ENCODE results near the gene MCU.
"Not testable (repeated sequence)": the region's sequence is repeated elsewhere in the genome, so short reads cannot be mapped to it uniquely, and the experiment has no call there.

MCU gene

DNA sequence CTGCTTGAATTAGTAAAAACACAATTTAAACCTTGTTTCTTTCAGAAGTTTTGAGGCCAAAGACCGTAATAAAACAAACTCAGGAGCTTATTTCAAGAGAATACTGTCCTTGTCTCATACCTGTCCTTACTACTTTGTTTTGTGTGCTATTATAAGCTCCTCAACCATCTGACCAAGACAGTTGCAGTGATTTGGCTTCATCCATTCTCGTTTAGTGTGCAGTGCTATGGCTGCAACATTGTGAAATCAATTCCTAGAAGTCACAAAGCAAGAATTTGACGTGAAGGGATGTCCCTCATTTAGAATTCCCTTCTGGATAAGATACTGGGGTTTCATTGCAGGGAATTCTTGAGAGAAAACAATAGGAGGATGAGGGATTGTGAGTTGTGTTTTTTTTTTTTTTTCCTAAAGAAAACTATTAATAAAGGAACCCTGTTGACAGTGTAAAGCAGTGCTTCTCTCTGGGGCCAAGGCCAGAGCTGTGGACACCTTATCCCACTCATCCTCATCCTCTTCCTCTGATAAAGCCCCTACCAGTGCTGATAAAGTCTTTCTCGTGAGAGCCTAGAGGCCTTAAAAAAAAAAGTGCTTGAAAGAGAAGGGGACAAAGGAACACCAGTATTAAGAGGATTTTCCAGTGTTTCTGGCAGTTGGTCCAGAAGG lies 201.3 kb downstream of the MCU start, which contains the start of gene OIT3:
TSS of gene OIT3 (plus strand) at position 604 of the 663 bp plus-strand sequence. CDS start 60 bp downstream, outside the sequence.
- no peak for DNase-seq (ENCODE audit: low read depth in 1 of 2, low spot score in 1 of 2)

DNA sequence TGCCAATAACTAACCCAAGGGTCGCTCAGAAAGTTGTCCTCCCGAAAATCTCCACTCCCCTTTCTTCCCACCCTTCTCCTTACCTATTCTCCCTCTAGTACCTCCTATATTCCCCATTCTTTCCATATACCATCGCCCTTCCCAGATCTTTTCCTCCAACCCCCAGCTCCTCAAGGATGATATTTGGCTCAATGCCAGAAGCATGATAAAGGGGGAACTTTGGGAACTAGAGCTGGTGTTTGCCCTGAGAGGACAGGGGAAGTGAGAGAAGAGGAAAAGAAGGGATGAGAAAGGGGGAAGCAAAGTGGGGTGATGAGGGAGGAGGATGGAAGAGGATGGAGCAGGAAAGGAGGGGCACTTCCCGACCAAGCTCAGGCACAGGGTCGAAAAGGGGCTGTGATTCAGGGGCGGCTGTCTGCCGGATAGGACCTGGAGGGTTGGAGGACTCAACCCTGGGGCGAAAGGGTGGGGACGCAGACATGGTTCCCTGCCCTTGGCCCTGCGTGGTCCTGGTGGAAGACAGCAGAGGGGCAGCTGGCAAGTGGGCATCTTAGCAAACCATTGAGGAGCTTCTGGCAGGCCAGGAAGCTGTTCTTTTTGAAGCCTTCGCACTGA lies 203.4 kb downstream of the MCU start:
- no peak for DNase-seq (ENCODE audit: low read depth in 1 of 2, low spot score in 1 of 2)

DNA sequence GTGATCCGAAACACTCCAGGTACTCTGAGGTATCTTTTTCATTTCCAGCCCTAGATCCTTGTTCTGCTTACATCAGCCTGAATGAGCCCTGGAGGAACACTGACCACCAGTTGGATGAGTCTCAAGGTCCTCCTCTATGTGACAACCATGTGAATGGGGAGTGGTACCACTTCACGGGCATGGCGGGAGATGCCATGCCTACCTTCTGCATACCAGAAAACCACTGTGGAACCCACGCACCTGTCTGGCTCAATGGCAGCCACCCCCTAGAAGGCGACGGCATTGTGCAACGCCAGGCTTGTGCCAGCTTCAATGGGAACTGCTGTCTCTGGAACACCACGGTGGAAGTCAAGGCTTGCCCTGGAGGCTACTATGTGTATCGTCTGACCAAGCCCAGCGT lies 206.7 kb downstream of the MCU start:
- no peak for DNase-seq (ENCODE audit: low read depth in 1 of 2, low spot score in 1 of 2)

DNA sequence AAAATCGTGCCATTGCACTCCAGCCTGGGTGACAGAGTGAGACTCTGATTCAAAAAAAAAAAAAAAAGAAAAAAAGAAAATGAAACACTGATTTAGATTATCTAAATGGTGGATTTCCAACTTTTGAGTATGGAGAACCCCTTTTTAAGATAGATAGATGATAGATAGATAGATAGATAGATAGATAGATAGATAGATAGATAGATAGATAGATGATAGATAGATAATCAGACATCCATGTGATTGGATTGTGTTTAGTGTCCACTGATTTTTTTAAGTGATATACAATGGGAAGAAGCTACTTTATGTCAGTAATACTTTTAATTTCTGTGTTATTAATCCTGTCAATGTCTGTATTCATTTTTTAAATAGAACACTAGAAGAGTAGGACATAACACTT lies 207.6 kb downstream of the MCU start:
- DNase-seq (ENCODE audit: low read depth in 1 of 2, low spot score in 1 of 2) = no peak

DNA sequence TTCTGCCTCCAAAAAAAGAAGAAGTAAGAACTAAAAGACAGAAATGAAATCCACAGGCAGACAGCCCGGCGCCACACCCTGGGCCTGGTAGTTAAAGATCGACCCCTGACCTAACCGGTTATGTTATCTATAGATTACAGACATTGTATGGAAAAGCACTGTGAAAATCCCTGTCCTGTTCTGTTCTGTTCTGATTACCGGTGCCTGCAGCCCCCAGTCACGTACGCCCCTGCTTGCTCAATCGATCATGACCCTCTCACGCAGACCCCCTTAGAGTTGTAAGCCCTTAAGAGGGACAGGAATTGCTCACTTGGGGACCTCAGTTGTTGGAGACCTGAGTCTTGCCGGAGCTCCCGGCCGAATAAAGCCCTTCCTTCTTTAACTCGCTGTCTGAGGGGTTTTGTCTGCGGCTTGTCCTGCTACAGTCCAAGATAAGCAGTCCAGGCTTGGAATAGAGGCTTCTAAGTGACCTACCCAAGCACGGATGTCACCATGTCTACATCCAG lies 212.1 kb downstream of the MCU start:
- not testable (repeated sequence) for DNase-seq (ENCODE audit: low read depth in 1 of 2, low spot score in 1 of 2)

- no peak for DNase-seq (ENCODE audit: low read depth in 1 of 2, low spot score in 1 of 2)
Measured at GRCh38 chr10:72904806-72905205, 212.9 kb downstream of the MCU start.

- no peak for DNase-seq (ENCODE audit: low read depth in 1 of 2, low spot score in 1 of 2)
Measured at GRCh38 chr10:72906446-72906845, 214.5 kb downstream of the MCU start.

DNA sequence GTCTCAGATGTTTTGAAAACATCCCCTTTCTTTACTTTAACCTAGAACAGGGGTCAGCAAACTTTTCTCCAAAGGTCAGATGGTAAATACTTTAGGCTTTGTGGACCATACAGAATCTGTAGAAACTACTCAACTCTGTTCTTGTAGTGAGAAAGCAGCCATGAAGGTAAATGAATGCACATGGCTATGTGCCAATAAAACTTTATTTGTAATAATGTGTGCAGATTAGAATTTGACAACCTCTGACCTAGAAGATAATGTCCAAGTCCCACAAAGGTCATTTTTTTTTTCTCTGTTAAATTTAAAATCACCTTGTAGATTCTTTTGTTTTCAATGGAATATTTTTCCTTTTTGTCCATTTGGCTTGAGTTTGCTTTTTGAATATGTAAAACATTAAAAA lies 218.8 kb downstream of the MCU start:
- DNase-seq (ENCODE audit: low read depth in 1 of 2, low spot score in 1 of 2) = no peak

GRCh38 chr10:72911758-72912157 lies 219.8 kb downstream of the MCU start:
- no peak for DNase-seq (ENCODE audit: low read depth in 1 of 2, low spot score in 1 of 2)

- no peak for DNase-seq (ENCODE audit: low read depth in 1 of 2, low spot score in 1 of 2)
Measured at GRCh38 chr10:72912736-72913135, 220.8 kb downstream of the MCU start.

- DNase-seq (ENCODE audit: low read depth in 1 of 2, low spot score in 1 of 2) = no peak
Measured at GRCh38 chr10:72913287-72913686, 221.3 kb downstream of the MCU start.

GRCh38 chr10:72917201-72917600 lies 225.3 kb downstream of the MCU start:
- not testable (repeated sequence) for DNase-seq (ENCODE audit: low read depth in 1 of 2, low spot score in 1 of 2)

DNA sequence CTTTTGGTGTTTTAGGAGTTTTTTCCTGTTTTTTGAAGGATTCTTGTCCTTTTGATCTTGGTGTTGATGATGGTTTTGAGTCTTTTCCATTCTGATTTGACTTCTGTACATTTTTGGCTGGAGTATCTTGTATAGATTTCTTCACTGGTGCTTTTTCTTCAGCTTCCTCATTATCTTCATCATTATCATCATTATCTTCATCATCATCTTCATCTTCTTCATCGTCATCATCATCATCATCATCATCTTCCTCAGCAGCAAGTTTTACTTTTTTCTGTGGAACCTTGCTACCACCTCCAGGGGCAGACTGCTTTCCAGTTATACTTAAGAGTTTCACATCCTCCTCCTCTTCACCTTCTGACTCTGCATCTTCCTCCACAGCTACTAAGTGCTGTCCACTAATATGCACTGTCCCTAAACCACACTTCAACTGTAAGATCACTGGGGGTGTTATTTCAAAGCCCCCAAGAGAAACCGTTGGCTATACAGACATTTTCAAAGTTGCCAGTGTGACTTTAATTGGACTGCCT lies 225.9 kb downstream of the MCU start:
- not testable (repeated sequence) for DNase-seq (ENCODE audit: low read depth in 1 of 2, low spot score in 1 of 2)

DNA sequence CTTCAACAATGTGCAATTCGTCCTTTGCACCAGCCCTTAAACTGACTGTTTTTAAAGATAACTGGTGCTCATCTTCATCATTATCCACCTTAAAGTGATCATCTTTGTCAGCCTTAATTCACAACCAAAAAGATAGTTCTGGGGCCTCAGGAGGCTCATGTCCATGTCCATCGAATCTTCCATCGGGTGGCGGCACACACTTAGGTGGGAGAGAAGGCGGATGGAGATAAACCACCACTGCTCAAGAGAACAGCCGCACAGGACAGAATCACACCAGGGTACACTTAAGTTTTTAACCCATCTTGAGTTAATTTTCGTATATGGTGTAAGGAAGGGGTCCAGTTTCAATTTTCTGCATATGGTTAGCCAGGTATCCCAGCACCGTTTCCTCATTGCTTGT lies 226.4 kb downstream of the MCU start:
- DNase-seq (ENCODE audit: low read depth in 1 of 2, low spot score in 1 of 2) = no peak

GRCh38 chr10:72921147-72921683 lies 229.3 kb downstream of the MCU start:
- DNase-seq (ENCODE audit: low read depth in 1 of 2, low spot score in 1 of 2) = not testable (repeated sequence)

- DNase-seq (ENCODE audit: low read depth in 1 of 2, low spot score in 1 of 2) = no peak
Measured at GRCh38 chr10:72924351-72924750, 232.4 kb downstream of the MCU start.

DNA sequence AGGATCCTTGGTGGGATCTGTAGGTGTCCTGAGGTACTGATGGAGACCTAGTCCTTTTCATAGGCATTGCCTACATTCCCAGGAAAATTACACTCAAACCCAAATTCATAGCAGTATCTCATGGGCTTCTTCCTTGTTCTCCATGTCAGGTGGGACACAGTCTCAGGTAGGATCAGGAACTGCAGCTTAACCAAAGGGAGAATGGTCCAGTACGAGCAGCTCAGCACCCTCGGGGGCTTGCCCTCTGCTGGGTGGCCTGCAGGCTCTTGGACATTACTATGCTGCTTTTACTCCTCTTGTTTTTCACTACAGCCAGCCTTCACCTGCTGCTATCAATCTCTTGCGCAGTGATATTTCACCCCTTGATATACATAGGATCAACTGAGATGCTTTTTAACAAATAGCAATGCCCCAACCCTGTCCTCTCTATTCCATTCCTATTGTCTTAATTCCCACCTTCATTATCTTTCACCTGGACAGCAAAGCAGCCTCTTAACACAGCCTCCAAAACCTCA lies 234.1 kb downstream of the MCU start:
- DNase-seq (ENCODE audit: low read depth in 1 of 2, low spot score in 1 of 2) = no peak

DNA sequence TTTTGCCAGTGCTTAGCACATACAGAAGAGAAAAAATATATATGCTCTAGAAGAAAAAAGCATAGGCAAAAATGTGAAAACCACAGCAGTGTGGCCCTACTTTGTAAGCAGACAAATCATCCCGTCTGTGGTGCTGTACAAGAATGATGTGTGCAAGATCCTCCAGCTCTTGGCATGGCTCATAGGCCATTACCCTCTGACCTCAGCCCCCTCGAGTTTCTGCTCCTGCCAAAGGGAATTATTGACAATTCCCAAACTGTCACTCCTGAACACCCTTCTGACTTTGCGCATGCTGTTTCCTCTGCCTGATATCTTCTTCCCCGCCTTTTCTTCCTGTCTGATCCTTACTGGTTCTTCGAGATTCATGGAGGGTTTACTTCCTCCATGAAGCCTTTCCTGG lies 235.5 kb downstream of the MCU start:
- DNase-seq (ENCODE audit: low read depth in 1 of 2, low spot score in 1 of 2) = no peak

DNA sequence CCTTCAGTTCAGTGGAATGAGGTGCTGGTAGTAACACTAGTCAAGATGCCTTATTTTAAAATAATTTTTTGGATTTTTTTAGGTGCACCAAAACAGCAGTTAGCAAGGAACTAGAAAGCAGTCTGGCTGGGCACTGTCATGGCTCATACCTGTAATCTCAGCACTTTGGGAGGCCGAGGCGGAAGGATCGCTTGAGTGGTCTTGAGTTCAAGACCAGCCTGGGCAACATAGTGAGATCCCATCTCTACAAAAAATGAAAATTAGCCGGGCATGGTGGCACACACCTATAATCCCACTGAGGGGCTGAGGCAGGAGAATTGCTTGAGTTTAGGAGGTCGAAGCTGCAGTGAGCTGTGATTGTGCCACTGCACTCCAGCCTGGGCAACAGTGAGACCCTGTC lies 236.9 kb downstream of the MCU start:
- DNase-seq (ENCODE audit: low read depth in 1 of 2, low spot score in 1 of 2) = no peak

GRCh38 chr10:72930276-72930675 lies 238.3 kb downstream of the MCU start:
- DNase-seq (ENCODE audit: low read depth in 1 of 2, low spot score in 1 of 2) = no peak

GRCh38 chr10:72932259-72933015 lies 240.5 kb downstream of the MCU start:
- DNase-seq (ENCODE audit: low read depth in 1 of 2, low spot score in 1 of 2) = no peak

Measured in activated T-helper 1 cell treated with anti-CD3 and anti-CD28 coated beads, Interleukin-2, amount 50 U/mL, for 16 hours (primary cell).